ENCODE measurements around the gene RAB12.
"Not testable (repeated sequence)": the region's sequence is repeated elsewhere in the genome, so short reads cannot be mapped to it uniquely, and the experiment has no call there.

RAB12 gene

GRCh38 chr18:8608795-8609658 is at the start of gene RAB12:
TSS of gene RAB12 (plus strand) at chr18:8609437. CDS start at chr18:8609440, 3 bp downstream.
- in situ Hi-C loops (cut with HindIII; ENCODE audit: low sequenced_read_pairs): no loop called here

GRCh38 chr18:8559612-8560186 is 49.5 kb upstream of the RAB12 start:
- in situ Hi-C loops (cut with HindIII; ENCODE audit: low sequenced_read_pairs): no loop called here

GRCh38 chr18:8561123-8561910 is 47.9 kb upstream of the RAB12 start:
- in situ Hi-C loops (cut with HindIII; ENCODE audit: low sequenced_read_pairs): no loop called here

GRCh38 chr18:8562070-8562469 is 47.2 kb upstream of the RAB12 start:
- in situ Hi-C loops (cut with HindIII; ENCODE audit: low sequenced_read_pairs): no loop called here

GRCh38 chr18:8562919-8563318 is 46.3 kb upstream of the RAB12 start:
- in situ Hi-C loops (cut with HindIII; ENCODE audit: low sequenced_read_pairs): no loop called here

GRCh38 chr18:8571399-8571798 is 37.8 kb upstream of the RAB12 start:
- in situ Hi-C loops (cut with HindIII; ENCODE audit: low sequenced_read_pairs): no loop called here

- in situ Hi-C loops (cut with HindIII; ENCODE audit: low sequenced_read_pairs): not testable (repeated sequence)
These were observed 35.5 kb upstream of the RAB12 start for GRCh38 chr18:8573766-8574165.

- in situ Hi-C loops (cut with HindIII; ENCODE audit: low sequenced_read_pairs): no loop called here
These were observed 24.4 kb upstream of the RAB12 start for GRCh38 chr18:8584798-8585197.

- in situ Hi-C loops (cut with HindIII; ENCODE audit: low sequenced_read_pairs): no loop called here
These were observed 22.3 kb upstream of the RAB12 start for GRCh38 chr18:8586941-8587340.

- in situ Hi-C loops (cut with HindIII; ENCODE audit: low sequenced_read_pairs): no loop called here
These were observed 13.8 kb upstream of the RAB12 start for GRCh38 chr18:8595445-8595844.

- in situ Hi-C loops (cut with HindIII; ENCODE audit: low sequenced_read_pairs): no loop called here
These were observed 7.8 kb upstream of the RAB12 start for GRCh38 chr18:8601277-8602032.

- in situ Hi-C loops (cut with HindIII; ENCODE audit: low sequenced_read_pairs): no loop called here
These were observed 7.2 kb upstream of the RAB12 start for GRCh38 chr18:8602040-8602439.

- in situ Hi-C loops (cut with HindIII; ENCODE audit: low sequenced_read_pairs): no loop called here
These were observed 6.7 kb upstream of the RAB12 start for GRCh38 chr18:8602557-8602956.

- in situ Hi-C loops (cut with HindIII; ENCODE audit: low sequenced_read_pairs): no loop called here
These were observed 5.3 kb upstream of the RAB12 start for GRCh38 chr18:8603663-8604520.

GRCh38 chr18:8605974-8606373 is 3.3 kb upstream of the RAB12 start:
- in situ Hi-C loops (cut with HindIII; ENCODE audit: low sequenced_read_pairs): no loop called here

- in situ Hi-C loops (cut with HindIII; ENCODE audit: low sequenced_read_pairs): no loop called here
These were observed 1.2 kb upstream of the RAB12 start for GRCh38 chr18:8607776-8608742.

- in situ Hi-C loops (cut with HindIII; ENCODE audit: low sequenced_read_pairs): no loop called here
These were observed 622 bp downstream of the RAB12 start for GRCh38 chr18:8609659-8610458.

GRCh38 chr18:8610459-8610851 is 1.2 kb downstream of the RAB12 start:
- in situ Hi-C loops (cut with HindIII; ENCODE audit: low sequenced_read_pairs): no loop called here

Measured in endothelial cell of hepatic sinusoid (primary cell).